ENCODE data around the gene ANKRD11. TPM values are rescaled to one million over a fixed set of nuclear protein-coding genes. Genes with fewer than 3 reads are reported as not detected.

ANKRD11 gene
- total and polyA plus RNA-seq, 12 donors = 47.7 to 93.6 (median 66.2) TPM

- H3K36me3 ChIP-seq = peaks cover 0 to 18% (median 0%) of the 10 kb centered on the region in 9 donors
- H3K27ac ChIP-seq = peak overlapping the region in 8 of 10 donors; percentile 88 to 98 (median 92)
- no peak for TF ChIP-seq CTCF (IDR thresholded peaks at IDR 0.05)
- H3K4me1 ChIP-seq = peaks cover 16 to 47% (median 35%) of the 10 kb centered on the region in 9 donors
- no peaks in the 10 kb centered on the region for H3K9me3 ChIP-seq
- no peaks in the 10 kb centered on the region for H3K27me3 ChIP-seq
- ATAC-seq = no peak
- H3K4me3 ChIP-seq = peak overlapping the region in 8 of 10 donors; percentile 72 to 98 (median 82)
- intact Hi-C loops (cut with DNase I) = loop anchor here in 3 of 10 donors (5.0 kb wide), 1 partner anchor 160 kb away; no protein-coding TSS in a partner anchor
- DNase-seq = no peak
- WGBS, 2 donors = 85 to 87% methylated on average over 24 of the region's 24 CpGs
These were observed 1.8 kb upstream of the ANKRD11 start for GRCh38 chr16:89491974-89492687.

- peak in 2 of 9 donors; percentile 3 to 17 for TF ChIP-seq CTCF (IDR thresholded peaks at IDR 0.05)
- Histone ChIP-seq H3K27me3 (no peaks in the 10 kb centered on the region), H3K4me3 (peak overlapping the region; percentile 72 to 98 (median 82)), H3K4me1 (peaks cover 17 to 54% (median 40%) of the 10 kb centered on the region in 9 donors), H3K36me3 (peaks cover 0 to 18% (median 0%) of the 10 kb centered on the region in 9 donors), H3K9me3 (no peaks in the 10 kb centered on the region), H3K27ac (peak overlapping the region; percentile 70 to 98 (median 92))
- ATAC-seq = no peak
- intact Hi-C loops (cut with DNase I) = loop anchor here in 3 of 10 donors (5.0 kb wide), 1 partner anchor 159 kb away; no protein-coding TSS in a partner anchor
- 3 to 5% methylated on average over 22 of the region's 22 CpGs for WGBS, 2 donors
- DNase-seq = no peak
These were observed 993 bp upstream of the ANKRD11 start for GRCh38 chr16:89491238-89491869.

- ATAC-seq (no peak), DNase-seq (no peak)
- TF ChIP-seq CTCF (IDR thresholded peaks at IDR 0.05) = no peak
- Histone ChIP-seq H3K36me3 (peaks cover 0 to 17% (median 0%) of the 10 kb centered on the region in 9 donors), H3K4me1 (peaks cover 18 to 68% (median 54%) of the 10 kb centered on the region in 9 donors), H3K9me3 (no peaks in the 10 kb centered on the region), H3K27ac (peak overlapping the region; percentile 88 to 98 (median 94)), H3K4me3 (peak overlapping the region; percentile 70 to 98 (median 83)), H3K27me3 (no peaks in the 10 kb centered on the region)
- intact Hi-C loops (cut with DNase I) = loop anchor here in 7 of 10 donors (1.0 to 10.0 kb wide), 8 partner anchors 15 to 267 kb away; no protein-coding TSS in a partner anchor
- 1% methylated on average over 44 to 81 of the region's 81 CpGs for WGBS, 2 donors
These were observed 393 bp downstream of the ANKRD11 start for GRCh38 chr16:89489898-89490438.

All from heart right ventricle (tissue), 16 donors.